Glomerular visceral epithelial cell (primary cell): ENCODE measurements around the gene MST1.

Experiments
- DNase-seq: peaks from one replicate; pipeline ENCODE4 v3.0.0-alpha.2; 2016; ENCODE audit errors: extremely low spot score

The MST1 gene

GRCh38 chr3:49634736-49635135, 54.5 kb downstream of the MST1 start:
- DNase-seq, result no peak
